ENCODE measurements around the gene RASGEF1B.

Gene RASGEF1B

GRCh38 chr4:81454948-81455347 lies 16.8 kb downstream of the RASGEF1B start:
- no peaks in the 10 kb centered on the region for H3K27me3 ChIP-seq
- intact Hi-C loops (cut with DNase I; ENCODE audit: low total_unique reads), result loop anchor here (5.0 kb wide), 1 partner anchor 97 kb away; no protein-coding TSS in a partner anchor
- no peak overlapping the region for H3K27ac ChIP-seq
- TF ChIP-seq CTCF (IDR thresholded peaks at IDR 0.05), result no peak
- DNase-seq, result no peak
- H3K36me3 ChIP-seq, result peaks cover 7 to 38% (median 26%) of the 10 kb centered on the region in 3 donors
- H3K4me1 ChIP-seq, result peaks cover 0 to 13% (median 0%) of the 10 kb centered on the region in 4 donors
- no peaks in the 10 kb centered on the region for H3K9me3 ChIP-seq
- no peak overlapping the region for H3K4me3 ChIP-seq

GRCh38 chr4:81454499-81454898 lies 17.2 kb downstream of the RASGEF1B start:
- no peak for TF ChIP-seq CTCF (IDR thresholded peaks at IDR 0.05)
- Histone ChIP-seq H3K36me3 (peaks cover 7 to 38% (median 26%) of the 10 kb centered on the region in 3 donors), H3K27ac (no peak overlapping the region), H3K9me3 (no peaks in the 10 kb centered on the region), H3K27me3 (no peaks in the 10 kb centered on the region), H3K4me1 (peaks cover 0 to 13% (median 0%) of the 10 kb centered on the region in 4 donors), H3K4me3 (no peak overlapping the region)
- no peak for DNase-seq
- intact Hi-C loops (cut with DNase I; ENCODE audit: low total_unique reads), result no loop called here

GRCh38 chr4:81453024-81453423 lies 18.7 kb downstream of the RASGEF1B start:
- no peak for DNase-seq
- H3K36me3 ChIP-seq, result peaks cover 9 to 42% (median 24%) of the 10 kb centered on the region in 3 donors
- H3K27me3 ChIP-seq, result no peaks in the 10 kb centered on the region
- no peak overlapping the region for H3K4me3 ChIP-seq
- peaks cover 0 to 13% (median 0%) of the 10 kb centered on the region in 4 donors for H3K4me1 ChIP-seq
- no peaks in the 10 kb centered on the region for H3K9me3 ChIP-seq
- intact Hi-C loops (cut with DNase I; ENCODE audit: low total_unique reads), result no loop called here
- TF ChIP-seq CTCF (IDR thresholded peaks at IDR 0.05), result no peak
- H3K27ac ChIP-seq, result no peak overlapping the region

GRCh38 chr4:81452452-81453006 lies 19.2 kb downstream of the RASGEF1B start:
- TF ChIP-seq CTCF (IDR thresholded peaks at IDR 0.05), result no peak
- Histone ChIP-seq H3K27ac (no peak overlapping the region), H3K9me3 (no peaks in the 10 kb centered on the region), H3K4me3 (no peak overlapping the region), H3K4me1 (peaks cover 0 to 13% (median 0%) of the 10 kb centered on the region in 4 donors), H3K36me3 (peaks cover 14 to 46% (median 29%) of the 10 kb centered on the region in 3 donors), H3K27me3 (no peaks in the 10 kb centered on the region)
- no peak for DNase-seq
- intact Hi-C loops (cut with DNase I; ENCODE audit: low total_unique reads), result no loop called here

GRCh38 chr4:81449015-81449414 lies 22.7 kb downstream of the RASGEF1B start:
- Histone ChIP-seq H3K27ac (no peak overlapping the region), H3K4me1 (peaks cover 0 to 13% (median 0%) of the 10 kb centered on the region in 4 donors), H3K4me3 (no peak overlapping the region), H3K27me3 (no peaks in the 10 kb centered on the region), H3K36me3 (peaks cover 30 to 57% (median 55%) of the 10 kb centered on the region in 3 donors), H3K9me3 (no peaks in the 10 kb centered on the region)
- no peak for DNase-seq
- intact Hi-C loops (cut with DNase I; ENCODE audit: low total_unique reads), result no loop called here
- TF ChIP-seq CTCF (IDR thresholded peaks at IDR 0.05), result no peak
